GM18907 (cell line): ENCODE measurements around the gene TST.
"Not testable (repeated sequence)": the region's sequence is repeated elsewhere in the genome, so short reads cannot be mapped to it uniquely, and the experiment has no call there.

Experiments
- ATAC-seq: cut with Tn5 transposase; IDR thresholded peaks from one replicate; pipeline ENCODE4 v1.9.1; 2021; ENCODE audit warnings: mild to moderate bottlenecking, moderate library complexity; ENCODE audit not compliant: unreplicated experiment

The TST gene

DNA sequence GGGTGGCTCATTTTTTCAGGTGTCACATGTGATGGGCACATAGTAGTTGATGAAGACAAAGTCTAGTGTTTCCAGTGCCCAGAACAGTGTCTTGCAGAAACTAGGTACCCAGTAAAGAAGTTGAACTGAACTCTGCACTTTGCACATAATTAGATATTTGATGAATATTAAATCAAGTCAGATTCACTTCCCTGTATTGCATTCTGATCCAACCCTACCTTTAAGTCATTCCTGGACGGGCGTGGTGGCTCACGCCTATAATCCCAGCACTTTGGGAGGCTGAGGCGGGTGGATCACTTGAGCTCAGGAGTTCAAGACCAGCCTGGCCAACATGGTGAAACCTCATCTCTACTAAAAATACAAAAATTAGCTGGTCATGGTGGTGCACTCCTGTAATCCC, 30.2 kb downstream of the TST start:
- ATAC-seq = not testable (repeated sequence)

DNA sequence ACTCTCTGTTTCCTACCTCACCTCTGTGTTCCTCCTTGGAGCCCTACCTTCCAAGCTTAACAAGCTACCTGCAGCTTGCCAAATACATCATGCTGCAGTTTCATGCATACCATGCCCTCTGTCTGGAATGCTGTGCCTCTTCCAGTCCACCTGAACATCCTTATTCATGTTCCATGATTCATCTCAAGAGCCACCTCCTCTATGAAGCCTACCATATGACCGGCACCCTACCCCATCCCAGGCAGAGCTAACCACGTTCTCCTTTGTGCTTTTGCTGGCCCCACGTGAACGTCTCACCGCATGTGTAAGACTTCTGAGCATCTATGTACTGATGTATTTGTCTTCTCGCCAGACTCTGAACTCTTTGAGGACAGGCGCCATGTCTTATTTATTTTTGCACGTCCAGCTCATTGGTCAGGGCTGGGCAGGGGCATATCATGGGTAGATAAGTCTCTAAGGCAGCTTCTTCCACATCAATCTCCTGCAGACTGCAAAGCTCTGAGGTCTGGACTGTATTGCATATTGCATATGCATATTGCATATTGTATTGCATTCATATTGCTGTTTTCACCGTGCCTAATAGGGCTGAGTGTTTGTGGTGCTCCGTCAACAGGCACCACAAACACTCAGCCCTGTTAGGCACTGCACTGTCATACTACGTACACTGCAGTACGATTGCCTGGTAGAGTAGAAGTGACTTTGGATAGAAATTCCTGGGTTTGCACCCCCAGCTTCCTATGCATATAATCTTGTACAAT, 31.0 kb downstream of the TST start:
- no peak for ATAC-seq

DNA sequence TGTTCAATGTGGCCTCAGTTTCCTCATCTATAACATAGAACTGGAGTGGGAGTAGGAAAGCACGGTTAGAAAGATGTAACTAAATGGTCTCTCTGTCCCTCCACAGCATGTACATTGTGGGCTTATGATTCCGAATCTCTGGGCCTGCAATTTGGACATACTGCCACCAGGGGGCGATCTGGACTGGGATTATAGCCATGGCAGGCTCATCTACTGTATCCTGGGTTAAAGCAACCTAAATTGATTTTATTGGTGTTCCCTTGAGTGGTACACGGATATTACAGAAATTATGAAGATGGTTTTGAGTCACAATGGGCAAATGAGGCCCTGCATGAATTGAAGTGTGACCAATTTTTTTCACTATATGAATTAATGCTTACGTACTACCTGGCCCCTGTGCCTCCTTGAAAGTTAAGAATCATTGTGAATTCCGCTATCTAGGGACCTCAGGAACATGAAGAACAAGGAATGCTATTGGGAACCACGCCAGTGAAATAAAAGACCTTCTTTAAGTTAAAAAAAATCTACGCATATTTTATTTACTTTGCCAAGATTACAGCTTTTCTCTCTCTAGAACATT, 32.9 kb downstream of the TST start:
- no peak for ATAC-seq

DNA sequence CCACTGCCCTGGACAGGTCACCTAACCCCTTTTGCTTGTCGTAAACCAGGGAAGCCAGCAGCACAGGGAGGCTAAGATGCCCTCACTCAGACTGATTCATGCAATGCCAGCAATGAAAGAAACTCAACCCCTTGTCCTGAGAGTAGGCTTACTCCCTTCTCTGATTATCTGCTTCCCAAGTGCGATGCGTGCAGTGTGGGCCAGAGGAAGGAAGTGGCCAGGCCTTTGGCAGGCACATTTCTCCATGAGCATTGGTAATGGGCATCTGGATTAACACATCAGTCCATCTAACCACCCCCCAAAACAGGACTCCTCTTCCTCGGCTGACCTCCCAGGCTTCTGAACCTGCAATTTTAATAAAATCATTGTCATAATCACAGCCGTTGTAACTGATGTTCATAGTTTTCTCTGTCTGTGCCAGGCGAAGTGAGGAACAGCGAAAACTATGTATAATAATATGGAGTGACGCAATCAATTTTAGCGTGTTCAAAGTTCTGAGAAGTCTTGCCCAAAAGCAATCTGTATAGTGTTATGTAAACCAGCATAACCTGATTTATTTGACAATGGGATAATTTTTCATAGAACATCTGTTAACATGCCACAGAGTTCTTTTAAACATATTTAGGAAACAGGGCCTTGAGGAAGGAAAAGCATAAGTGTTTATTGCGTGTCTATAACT, 33.9 kb downstream of the TST start:
- ATAC-seq = no peak

DNA sequence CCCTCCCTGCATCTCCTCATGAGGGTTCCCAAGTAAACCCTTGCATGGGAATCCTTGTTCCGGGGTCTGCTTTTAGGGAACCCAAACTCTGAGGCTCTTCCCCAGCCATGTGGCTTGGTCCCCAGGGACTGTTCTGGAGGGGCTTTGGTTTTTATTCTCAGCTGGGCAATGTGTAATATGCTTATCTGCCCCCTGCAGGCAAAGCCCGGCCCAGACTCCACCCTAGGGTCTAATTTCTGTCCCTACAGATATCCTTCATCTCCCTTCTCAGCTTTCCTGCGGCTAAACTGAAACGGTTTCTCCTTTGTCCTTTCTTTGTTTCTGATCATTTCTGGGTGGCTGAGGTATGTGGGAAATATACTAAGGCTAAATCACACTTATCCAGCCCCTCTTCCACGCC, 37.1 kb downstream of the TST start:
- no peak for ATAC-seq

DNA sequence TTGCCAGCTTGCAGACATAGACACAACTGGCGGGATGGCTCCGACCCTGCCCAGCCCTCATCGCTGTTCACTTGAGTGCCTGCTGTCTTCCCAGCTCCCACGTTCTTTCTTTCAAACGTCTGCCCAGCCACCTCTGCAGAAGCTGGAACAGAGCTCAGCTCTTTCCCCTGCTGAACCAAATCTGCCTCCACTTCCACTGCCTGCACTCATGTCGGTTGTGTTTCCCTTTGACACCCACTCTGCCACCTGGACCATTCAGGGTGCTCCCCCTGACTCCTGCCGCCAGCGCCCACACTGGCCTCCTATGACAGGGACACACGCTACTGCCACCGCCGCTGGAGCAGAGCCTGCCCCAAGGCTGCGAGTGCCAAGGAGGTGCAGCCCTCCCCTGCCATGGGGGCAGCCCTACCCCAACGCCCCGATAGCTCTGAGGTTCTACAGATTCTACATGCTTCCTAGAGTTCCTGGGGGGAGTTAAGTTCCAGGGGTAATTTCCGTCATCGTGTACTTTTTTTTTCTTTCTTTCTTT, 37.9 kb downstream of the TST start:
- ATAC-seq = no peak

DNA sequence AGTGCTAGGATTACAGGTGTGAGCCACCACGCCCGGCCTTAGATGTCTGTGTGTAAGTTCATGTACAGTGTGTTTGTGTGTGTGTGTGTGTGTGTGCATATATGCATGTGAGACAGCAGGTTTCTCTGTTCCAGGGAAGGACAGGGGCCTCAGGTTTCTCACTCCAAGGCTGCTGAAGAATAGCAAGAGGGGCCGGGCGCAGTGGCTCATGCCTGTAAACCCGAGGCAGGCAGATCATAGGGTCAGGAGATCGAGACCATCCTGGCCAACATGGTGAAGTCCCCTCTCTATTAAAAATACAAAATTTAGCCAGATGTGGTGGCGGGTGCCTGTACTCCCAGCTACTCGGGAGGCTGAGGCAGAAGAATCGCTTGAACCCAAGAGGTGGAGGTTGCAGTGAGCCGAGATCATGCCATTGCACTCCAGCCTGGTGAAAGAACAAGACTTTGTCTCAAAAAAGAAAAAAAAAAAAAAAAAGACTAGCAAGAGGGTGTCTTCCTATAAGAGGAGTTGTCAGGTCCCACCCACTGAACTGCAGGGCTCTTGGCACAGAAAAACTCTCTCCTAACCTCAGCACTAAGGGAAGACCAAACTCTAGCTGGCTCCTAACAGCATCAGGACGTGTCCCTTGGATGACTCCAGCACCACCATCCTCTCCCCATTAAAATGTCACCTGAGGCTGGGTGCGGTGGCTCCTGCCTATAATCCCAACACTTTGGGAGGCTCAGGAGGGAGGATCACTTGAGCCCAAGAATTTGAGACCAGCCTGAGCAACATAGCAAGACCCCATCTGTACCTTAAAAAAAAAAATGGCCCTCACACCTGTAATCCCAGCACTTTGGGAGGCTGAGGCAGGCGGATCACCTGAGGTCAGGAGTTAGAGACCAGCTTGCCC, 40.0 kb downstream of the TST start:
- no peak for ATAC-seq

DNA sequence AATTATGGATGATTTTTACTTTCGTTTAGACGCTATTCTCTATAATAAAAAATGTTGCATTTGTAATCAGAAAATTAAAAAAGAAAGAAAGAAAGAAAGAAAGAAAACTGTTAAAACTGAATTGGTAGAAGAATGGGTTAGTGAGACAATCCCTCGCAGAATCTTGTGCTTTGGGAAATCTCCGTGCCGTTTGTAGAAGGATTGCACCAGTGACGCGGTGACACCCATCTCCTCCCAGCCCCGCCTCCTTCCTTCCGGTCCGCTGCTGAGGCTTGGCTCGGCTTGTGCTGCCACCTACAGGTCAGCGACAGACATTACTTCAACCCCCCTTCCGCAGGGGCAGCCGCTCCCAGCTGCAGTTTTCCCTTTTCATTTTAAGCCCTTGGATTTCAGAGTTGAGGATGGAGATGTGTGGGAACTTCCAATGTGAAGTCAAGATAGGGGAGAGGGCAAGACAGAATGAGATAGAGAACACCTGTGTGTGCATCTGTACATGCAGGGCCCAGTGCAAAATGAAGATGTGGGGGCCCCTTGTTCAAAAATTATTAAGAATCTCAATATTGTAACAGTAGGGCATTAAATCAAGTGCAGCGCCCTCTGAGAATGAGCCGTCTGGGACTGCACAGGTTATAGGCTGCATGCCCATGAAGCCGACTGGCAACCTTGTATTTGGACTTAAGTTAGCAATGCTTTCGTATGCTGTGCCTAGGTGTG, 41.1 kb downstream of the TST start:
- ATAC-seq = peak; percentile 70

DNA sequence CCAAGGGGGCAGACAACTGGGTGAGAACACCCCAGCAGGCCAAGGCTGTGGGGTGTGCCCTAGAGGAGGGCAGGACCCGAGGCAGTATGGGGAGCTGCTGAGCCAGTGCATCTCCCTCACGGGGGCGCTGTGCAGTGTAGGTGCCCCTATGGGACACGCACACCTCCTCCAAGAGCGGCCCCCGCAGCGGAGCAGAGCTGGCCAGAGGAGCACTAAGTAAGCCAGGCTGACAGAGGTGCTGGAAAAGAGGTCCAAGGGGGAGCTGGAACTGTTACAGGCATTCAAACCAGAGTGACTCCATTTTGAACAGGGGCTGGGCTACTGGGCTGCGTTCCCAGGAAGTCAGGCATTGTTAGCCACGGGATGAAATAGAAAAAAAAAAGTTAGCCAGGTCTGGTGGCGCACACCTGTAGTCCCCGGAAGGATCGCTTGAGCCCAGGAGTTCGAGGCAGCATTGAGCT, 41.8 kb downstream of the TST start:
- ATAC-seq = peak; percentile 49

DNA sequence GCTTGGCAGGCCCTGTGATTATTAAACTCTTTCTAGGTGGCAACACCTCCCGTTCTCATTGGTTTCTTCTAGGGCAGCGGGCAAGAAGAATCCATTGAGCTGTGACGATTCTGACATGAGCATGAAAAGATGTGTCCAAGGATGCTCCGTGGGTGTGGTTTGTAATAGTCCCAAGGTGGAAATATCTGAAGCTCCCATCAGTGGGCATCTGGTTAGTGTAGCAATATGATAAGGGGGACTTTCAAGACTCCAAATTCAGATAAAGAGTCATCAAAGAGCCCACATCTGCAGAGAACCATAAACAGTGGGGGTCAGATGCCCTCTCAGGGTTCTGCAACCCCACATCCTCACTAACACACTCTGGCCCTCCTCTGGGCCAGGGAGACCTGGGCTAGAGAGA, 42.6 kb downstream of the TST start:
- ATAC-seq = no peak

DNA sequence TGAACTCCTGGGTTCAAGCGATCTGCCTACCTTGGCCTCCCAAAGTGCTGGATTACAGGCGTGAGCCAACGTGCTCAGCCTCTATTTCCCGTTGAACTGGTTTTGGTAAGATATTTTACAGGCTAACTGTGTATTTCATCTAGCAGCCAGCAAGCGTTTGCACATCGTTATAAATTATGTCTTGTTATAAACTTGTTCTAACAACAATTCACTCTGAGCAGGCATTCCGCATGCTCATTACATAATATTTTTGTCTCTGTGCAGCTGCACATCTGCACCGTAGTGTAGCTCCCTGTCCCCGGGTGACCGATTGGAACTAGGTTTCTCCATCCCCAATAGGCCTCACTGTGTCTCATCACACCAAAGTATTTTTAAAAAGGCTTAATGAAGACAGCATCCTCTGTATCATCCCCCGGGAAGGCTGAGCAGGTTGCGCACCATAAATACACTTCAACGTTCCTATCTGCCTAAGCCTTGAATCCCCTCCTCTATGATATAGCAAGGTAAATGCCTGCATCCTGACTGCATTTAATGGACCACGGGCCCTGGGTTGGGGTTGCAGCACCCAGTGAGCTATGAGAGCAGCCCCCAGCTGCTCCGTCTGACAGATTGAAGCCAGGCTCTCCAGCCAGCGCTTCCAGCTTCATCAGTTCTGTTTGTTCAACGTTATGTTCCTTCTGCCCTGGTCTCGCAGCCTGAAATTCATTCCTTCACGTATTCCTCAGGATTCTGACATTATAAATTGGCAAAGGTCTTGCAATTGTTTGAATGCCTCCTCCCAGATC, 47.7 kb downstream of the TST start:
- no peak for ATAC-seq

DNA sequence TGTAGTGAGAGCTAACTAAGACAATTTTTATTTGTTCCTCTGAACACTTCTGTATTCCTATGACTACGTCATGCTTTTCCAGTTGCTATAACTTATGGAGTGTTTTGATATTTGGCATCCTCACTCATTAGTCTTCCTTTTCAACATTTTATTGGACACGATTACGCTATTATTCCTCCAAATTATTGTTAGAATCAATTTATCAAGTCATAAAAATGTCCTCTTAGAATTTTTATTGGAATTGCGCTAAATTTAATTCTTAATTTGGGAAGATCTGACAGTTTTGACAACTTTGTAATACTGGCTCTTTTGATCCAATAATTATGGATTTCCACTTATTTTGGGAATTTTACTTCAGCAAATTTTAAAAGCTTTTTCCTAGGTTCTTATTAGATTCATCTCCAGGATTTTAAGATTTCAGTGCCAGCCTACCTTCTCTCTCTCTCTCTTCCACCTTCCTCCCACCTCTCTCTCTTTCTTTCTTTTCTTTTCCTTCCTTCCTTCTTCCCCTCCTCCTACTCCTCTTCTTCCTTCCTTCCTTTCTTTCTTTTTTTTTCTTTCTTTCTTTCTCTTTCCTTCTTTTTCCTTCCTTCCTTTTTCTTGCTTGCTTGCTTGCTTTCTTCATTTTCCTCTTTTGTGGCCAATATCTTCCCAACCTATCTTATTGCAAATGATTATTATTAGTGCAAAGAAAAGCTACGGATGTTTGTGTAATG, 50.8 kb downstream of the TST start:
- ATAC-seq = no peak

DNA sequence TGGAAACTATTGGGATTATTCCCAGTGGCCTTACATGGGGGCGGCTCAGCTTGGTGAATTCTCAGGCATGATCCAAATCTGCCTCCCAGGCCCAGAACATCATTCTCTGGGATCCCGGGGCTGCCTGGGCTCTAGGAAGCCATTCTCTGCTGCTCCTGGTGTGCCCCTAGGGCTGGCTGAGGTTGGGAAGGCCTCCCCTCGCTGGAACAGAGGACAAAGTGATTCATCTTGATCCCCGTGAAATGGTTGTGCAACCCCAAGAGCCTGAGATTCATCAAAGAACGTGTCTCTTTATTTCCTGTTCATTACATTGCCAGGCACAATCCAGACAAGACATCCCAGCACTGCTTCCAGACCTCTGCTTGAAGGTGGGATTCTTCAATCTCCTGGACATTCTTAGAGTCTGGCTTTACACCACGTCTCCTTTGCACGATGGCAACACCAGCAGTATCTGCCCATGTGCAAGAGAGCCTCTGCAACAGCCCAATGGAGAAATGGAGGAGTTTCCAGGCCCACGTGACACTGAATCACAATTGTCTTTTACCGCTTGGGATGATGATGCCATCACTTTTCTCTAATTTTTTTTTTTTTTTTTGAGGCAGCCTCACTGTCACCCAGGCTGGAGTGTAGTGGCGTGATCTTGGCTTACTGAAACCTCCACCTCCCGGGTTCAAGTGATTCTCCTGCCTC, 52.3 kb downstream of the TST start:
- no peak for ATAC-seq

DNA sequence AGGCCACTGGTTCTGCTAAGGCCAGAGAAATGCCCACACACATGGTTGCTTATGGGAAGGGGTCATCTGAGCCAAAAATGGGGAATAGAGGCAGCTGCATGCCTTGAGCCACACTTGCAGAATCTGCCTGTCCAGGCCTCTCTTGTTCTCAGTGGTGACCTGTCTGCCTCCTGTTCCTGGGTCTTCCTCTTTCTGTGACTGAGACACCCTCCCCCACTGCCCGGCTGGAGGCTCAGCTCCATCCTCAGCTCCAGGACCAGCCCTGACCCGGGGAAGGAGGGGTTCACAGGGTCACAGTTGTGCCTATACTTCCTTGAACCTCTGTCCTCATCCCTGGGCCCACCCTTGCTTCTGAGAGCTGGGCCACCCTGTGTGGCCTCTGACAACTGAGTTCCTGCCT, 53.6 kb downstream of the TST start:
- no peak for ATAC-seq

DNA sequence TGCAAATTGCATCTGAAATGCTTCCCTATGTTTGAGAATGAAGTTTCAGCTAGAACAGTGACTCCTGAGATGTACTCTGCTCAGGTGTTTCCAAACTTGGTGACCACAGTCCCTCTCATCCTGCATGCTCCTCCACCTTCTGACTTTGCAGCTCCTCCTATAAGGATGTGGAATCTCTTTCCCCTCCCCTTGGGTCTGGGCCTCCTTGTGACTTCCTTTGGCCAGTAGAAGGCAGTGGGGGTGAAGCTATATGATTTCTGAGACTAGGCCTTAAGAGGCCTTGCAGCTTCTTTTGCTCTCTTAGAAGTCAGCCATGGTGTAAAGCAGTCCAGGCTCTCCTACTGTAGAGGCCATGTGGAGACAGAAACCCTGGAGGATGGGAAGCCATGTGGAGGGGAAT, 55.1 kb downstream of the TST start:
- no peak for ATAC-seq

DNA sequence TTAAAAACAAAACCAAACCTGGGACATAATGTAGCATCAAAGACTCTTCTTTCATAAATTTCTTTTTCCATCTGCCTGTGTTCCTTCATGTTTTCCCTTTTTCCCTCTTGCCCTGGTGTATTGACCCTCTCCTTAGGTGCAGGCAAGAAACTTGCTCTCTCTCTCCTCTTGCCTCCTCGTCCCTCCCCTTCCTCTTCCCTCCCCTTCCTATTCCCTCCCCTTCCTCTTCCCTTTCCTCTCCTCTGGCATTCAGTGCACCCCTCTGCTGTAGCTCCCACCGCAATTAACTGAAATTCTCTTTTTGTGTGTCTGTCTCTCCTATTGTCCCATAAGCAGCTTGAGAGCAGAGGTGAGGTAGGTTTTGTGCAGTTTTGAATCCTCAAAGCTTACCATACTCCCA, 55.9 kb downstream of the TST start:
- ATAC-seq = no peak

DNA sequence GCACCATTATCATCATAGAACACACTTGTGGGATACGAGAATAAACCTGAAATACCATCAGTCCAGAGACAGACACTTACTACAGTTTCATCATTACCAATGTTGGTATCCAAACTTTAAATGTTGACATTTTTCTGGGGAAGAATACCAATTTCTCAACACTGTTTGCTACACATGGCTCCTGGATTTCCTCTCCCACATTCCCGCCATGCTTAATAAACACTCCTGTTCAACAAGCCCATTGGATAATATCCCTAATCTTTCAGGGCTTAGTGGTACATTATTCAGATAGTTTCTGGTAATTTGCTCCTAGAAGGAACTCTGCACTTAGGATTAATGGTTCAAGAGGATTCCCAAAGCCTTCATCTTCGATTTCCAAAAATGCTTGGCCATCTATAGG, 57.6 kb downstream of the TST start:
- no peak for ATAC-seq
